ENCODE data around the gene FOXL2NB.

DNA sequence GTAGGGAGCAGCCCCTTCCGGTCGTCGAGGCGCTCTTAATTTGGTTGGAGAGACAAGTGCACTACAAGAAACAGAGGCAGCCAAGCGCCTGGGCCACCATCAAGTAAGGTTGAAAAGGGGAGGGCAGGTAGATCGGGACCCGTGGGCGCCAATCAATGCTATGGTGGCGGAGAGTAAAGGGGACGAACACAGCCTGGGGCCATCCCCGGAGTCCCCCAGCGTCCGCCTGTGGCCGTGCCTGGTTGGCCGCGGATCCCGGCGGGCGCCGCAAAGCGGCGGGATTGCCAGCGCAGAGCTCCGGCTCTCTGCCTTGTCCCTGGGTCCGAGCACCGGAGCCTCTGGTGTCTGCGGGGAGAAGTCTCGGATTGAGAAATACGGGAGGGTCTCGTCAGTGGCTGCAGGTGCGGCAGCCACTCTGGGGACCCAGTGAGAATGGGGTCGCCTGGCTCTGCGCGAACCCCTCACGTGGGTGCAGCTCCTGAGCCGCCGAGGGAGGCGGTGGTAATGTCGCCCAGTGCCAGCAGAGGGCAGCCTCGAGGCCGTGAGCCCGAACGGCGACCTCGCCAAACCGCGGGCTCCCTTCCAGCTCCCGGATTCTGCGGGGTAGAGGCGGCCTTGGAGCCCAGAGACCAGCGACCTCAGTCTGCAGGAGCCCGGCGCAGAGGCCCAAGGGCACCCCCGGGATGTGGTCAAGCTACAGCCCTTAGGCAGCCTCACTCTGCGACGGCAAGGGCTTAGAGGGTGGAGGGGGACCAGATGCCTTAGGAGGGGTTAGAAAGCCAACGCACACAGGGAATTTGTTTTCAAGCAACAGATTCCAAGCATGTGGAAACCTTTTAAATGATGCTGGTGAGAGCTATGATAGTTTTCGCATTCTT, 10.9 kb upstream of the FOXL2NB start:
- TF ChIP-seq, protein P1, sequence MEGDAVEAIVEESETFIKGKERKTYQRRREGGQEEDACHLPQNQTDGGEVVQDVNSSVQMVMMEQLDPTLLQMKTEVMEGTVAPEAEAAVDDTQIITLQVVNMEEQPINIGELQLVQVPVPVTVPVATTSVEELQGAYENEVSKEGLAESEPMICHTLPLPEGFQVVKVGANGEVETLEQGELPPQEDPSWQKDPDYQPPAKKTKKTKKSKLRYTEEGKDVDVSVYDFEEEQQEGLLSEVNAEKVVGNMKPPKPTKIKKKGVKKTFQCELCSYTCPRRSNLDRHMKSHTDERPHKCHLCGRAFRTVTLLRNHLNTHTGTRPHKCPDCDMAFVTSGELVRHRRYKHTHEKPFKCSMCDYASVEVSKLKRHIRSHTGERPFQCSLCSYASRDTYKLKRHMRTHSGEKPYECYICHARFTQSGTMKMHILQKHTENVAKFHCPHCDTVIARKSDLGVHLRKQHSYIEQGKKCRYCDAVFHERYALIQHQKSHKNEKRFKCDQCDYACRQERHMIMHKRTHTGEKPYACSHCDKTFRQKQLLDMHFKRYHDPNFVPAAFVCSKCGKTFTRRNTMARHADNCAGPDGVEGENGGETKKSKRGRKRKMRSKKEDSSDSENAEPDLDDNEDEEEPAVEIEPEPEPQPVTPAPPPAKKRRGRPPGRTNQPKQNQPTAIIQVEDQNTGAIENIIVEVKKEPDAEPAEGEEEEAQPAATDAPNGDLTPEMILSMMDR (IDR thresholded peaks at IDR 0.05; ENCODE audit: poor library complexity, severe bottlenecking): peak; percentile 96
- no peak for TF ChIP-seq TAF1 (IDR thresholded peaks at IDR 0.05; ENCODE audit: low read depth)
- TF ChIP-seq EZH2 (IDR thresholded peaks at IDR 0.05; ENCODE audit: borderline replicate concordance, insufficient read depth, low read length, poor library complexity, severe bottlenecking): no peak
- TF ChIP-seq POLR2AphosphoS5 (IDR thresholded peaks at IDR 0.05): no peak
- no peak for TF ChIP-seq EP300 (conservative IDR thresholded peaks at IDR 0.05; ENCODE audit: poor library complexity, severe bottlenecking)
- TF ChIP-seq RAD21 (conservative IDR thresholded peaks at IDR 0.05): peak; percentile 69
- TF ChIP-seq SMC3 (conservative IDR thresholded peaks at IDR 0.05; ENCODE audit: poor library complexity): peak; percentile 86

All from neural cell (in vitro differentiated cells).